HG03103 (cell line): ENCODE results near the gene FKBP8.

Source experiments
- ATAC-seq: cut with Tn5 transposase; IDR thresholded peaks from one replicate; pipeline ENCODE4 v1.9.1; 2021; ENCODE audit warnings: low read depth; ENCODE audit not compliant: unreplicated experiment

Gene FKBP8

DNA sequence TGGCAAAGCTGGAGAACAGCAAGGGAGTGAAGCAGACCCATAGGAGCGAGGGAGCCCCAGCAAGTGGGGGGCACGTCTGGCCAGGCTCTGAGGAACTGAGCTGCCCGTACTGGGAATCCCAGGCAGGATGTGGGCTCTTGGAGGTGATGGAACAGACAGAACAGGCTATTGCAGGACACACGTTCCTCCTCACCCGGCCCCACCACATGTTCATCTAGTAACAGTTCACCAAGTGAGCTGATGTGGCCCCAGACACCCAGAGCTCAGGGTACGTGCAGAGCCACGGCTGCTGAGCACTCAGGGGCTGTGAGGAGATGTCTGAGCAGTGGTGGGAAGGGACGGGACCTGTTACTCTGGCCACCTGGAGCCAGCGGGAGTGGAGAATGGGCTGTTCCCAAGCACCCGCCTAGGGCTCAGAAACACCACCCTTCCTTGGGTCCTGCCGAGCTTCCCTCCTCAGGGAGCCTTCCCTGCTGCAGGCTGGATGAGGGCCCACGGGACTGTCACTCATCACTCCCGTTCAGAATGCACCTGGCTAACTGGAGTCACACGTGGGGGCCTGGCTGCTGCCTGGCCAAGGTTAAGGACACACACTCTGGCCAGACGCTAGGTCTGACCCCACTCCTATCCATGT, 39.9 kb downstream of the FKBP8 start:
- ATAC-seq, result no peak

DNA sequence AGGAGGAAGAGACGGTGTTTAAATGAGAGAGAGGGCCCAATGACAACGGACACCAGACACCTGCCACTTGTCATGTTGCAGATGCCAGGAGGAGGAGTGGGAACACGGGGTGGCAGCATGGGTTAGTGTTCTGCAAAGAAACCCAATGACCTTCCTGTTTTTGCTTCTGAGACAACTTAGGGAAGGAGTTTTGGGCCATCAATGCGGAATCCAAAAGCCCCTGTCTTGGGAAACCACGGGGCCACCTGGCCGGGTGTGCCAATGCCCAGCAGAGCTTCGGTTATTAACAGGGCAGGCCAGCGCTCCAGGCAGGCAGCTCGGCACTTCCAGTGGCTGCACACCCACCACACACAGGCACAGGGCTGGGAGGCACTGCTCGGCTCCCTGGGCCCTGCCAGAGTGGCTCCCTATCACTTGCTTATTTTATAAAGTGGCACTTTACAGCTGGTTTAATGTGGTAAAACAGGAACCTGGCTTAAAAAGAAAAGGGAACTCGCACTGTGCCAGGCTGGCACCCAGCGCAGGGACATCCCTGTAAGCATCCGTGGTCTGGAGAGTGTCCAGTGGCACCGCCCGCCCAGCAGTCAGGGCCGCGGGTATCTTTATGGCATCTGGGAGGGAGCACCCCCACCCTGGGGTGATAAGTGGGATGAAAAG, 40.6 kb downstream of the FKBP8 start:
- ATAC-seq, result no peak

DNA sequence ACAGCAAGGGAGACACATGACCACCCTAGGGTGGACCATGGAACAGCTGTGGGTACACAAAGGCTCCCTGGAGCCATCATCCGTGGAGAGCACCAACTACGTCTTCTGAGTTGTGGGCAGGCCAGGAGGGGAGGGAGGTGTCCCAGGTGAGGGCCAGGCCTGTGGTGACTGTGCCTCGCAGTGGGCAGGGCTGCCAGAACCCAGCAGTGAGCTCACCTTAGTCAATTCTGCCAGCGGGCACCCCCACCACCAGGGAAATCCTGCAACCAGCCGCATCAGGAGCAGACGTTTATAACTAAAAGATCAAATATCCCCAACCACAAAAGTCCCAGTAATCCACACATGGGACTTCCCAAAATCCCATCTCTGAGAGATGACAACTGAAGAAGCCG, 41.1 kb downstream of the FKBP8 start:
- no peak for ATAC-seq

DNA sequence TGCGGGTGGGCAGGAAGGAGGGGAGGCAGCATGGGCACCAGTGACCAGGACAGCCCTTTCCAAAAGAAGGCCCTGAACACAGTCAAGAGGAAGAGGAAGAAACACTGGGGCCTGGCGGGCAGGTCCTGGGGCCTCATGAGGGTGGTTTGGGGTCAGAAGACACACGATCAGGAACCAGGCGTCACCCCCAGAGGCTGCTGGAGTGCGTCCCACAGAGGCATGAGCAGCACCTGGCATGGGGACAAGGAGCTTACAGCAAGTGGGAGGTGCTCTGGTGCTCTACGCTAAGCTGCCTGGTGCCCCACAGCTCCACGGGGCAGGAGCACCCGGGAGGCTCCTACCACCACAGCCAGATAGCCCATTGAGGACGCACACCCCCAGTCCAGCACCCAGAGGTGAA, 41.5 kb downstream of the FKBP8 start:
- no peak for ATAC-seq

DNA sequence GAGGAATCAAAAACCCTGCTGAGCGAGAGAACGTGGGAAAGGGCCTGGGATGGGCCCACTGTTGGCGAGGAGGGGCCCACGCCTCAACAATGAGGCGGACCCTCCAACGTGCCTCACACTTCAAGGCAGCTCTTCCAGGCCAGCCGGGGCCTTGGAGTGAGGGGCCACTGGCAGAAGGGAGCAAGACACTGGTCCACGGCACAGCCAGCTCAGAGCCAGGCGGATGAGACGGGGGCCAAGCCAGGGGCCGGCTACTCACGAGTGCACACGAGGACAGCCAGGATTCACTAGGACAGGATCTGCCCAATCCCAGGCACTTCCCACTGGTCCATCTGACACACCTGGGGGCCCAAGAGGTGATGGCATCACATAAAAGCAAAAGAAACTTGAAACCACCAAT, 42.0 kb downstream of the FKBP8 start:
- ATAC-seq, result no peak

DNA sequence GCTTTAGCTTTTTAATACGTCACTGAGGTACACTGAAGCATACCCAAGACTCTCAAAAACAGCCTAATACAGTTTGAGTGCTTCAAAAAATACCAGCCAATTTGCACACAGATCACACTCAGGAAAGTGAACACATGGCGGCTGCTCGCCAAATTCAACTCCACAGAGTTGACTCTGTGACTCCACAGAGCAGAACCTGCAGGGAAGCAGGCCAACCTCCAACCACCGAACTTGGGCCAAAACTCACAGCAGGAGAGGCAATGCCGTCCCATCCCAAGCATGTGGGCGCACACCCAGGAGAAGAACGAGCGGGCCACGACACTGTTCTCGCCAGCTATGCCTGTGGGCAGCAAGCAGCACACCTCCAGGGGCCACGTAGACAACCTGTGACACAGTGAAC, 42.6 kb downstream of the FKBP8 start:
- ATAC-seq, result no peak

DNA sequence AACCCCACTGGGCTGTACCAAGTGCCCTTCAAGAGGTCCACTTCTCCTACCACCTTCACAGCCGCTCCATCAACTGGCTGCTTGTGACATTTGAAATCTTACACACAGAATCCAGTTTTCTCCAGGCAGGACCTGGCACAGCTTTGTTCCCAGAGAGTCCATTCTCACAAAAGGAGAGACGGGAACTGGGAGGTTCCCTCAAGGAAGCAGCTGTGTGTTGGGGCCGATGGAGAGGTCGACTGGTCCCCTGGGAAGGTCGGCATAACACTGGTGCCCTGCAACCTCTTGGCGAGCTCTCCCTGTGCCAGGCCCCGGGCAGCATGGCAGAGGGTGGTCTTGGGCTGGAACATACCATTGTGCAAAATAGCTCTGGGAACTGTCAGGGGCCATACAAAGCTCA, 43.0 kb downstream of the FKBP8 start:
- no peak for ATAC-seq

DNA sequence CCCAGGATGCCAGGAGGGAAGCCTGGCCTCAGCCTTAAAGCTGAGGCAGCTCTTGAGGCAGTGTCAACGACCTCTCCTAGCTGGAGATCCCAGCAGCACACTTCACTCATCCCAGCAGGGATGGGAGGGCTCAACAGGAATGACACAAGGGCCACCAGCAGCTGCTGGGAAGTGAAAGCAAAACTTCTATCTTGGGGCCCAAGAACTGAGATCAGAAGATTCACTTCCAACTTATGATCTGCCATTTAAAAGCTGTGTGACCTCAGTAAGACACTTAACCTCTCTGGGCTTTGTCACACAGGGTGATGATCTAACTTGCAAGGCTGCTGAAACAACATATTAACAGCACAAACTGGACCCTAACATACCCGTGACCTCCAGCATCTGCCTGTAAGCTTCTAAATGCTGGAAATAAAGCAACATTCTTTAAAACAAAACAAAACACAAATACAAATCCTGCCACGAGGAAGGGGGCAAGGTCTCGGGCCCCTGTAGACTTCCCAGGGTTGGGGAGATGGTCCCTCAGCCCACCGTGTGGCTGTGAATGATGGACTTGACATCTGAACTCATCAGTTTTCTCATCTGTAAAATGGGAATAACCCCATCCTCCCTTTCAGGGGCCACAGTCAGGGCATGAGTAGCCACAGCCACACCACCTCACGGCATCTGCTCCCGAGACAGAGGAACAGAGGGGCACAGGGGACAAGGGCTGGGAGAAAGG, 44.2 kb downstream of the FKBP8 start:
- ATAC-seq, result no peak

DNA sequence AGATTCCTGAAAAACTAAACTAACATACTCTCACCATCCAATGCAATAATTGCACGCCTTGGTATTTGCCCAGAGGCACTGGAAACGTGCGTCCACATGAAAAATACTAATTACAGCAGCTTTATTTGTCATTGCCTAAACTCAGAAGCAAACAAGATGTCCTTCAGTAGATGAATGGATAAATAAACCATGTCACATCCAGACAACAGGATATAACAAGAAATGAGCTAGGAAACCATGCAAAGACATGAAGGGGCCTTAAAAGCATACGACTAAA, 46.5 kb downstream of the FKBP8 start:
- ATAC-seq, result no peak

DNA sequence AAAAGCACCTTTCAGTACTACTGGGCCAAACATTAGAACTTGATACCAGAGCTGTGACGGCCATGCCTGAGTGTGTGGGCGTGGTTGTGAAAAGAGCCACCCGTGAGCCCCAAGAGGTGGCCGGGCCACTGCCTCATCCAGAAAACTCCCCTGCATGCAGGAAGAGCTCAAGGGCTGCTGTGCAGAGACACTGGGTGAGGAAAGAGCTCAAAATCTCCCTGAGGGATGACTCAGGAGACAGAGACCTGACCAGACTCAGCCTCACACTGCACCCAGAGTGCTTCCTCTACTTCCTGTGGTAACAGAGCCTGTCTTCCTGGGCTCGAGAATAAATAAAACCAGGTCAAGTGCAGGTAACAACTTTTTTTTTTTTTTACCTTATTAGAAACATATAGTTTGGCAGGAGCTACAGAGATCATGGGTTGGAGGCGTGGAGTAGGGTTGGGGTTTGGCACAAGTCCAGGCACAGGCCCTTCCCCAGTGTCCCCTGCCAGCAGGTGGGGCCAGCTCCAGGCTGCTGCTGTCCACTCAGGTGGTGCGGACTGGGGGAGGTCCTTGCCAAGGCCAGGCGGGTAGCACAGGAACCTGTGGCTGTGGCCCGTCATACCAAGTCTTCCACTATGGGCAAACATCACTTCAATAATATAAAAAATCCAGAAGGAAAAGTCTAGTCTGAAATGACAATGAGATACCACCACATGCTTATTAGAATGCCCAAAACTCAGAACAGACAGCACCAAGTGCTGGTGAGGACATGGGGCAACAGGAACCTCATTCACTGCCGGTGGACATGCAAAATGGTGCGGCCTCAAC, 47.0 kb downstream of the FKBP8 start:
- no peak for ATAC-seq

DNA sequence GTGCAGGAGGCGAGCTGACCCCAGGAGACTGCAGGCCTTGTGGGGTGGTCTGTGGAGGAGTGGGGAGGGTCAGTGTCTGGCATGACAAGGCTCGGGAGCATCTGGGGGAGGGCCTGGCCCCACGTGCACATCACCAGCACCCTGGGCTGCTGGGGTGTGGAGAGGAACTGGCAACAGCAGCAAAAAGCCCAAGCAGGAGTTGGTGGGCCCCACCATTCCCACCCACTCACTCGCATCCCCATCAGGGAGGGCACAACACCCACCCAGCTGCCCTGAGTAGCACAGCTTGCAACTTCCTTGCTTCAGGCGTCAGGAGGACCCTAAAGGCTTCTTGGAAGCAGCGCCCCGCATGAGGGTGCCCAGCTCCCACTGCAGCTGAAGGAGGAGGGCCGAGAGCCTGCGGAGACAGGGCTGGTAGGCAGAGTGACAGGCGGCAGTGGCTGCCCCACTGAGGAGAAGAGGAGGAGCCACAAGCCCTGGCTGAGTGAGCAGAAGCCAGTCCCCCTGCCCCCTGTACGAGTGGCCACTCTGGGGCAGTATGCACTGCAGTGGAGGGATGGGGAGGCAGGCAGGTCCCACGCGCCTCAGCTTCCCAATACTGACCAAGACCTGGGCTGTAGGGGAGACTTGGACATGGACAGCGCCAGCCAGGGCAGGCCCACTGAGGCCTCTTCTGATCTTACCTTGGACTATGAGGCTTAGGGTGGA, 48.0 kb downstream of the FKBP8 start:
- ATAC-seq, result no peak

DNA sequence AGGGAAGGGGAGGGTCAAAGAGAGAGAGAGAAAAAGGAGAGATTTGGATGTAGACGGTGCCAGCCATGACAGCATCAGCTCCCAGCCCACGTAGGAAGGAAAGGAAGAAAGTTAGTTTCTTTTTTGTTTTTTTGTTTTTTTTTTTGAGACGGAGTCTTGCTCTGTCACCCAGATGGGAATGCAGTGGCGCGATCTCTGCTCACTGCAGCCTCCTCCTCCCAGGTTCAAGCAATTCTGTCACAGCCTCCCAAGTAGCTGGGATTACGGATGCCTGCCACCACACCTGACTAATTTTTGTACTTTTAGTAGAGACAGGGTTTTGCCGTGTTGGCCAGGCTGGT, 49.1 kb downstream of the FKBP8 start:
- ATAC-seq, result no peak

DNA sequence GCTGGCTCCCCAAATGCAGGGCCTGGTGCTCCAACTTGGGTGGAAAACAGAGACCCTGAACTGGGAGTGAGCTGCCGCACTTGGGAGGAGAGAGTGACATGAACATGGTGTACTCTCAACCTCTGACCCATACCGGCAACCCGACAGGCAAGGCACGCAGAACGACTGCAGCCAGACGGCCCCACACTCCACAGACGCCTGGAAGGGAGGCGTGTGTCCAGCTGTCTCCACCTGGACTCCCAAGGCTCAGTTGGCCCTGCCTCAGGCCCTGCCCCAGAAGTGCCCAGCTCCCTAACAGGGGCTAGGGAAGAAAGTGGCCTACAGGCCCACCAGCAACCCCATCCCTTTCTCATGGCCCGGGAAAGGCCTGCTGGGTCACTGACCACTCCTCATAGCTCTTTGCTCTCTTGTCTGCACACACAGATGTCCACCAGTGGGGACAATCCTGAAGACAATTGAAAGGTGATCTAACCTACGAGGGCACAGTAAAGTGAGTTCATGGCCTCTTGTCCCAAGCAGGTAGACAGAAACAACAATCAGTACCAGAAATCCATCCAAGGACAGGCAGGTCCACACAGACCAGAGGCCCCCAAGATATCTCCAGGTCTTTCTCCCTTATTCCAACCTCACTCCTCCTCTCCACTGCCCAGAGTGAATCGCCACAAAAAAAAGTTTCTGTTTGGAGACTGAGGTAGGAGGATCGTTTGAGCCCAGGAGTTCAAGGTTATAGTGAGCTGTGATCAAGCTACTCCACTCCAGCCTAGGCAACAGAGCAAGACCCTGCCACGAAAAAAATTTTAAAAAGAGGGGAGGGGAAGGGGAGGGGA, 49.7 kb downstream of the FKBP8 start:
- ATAC-seq, result no peak

DNA sequence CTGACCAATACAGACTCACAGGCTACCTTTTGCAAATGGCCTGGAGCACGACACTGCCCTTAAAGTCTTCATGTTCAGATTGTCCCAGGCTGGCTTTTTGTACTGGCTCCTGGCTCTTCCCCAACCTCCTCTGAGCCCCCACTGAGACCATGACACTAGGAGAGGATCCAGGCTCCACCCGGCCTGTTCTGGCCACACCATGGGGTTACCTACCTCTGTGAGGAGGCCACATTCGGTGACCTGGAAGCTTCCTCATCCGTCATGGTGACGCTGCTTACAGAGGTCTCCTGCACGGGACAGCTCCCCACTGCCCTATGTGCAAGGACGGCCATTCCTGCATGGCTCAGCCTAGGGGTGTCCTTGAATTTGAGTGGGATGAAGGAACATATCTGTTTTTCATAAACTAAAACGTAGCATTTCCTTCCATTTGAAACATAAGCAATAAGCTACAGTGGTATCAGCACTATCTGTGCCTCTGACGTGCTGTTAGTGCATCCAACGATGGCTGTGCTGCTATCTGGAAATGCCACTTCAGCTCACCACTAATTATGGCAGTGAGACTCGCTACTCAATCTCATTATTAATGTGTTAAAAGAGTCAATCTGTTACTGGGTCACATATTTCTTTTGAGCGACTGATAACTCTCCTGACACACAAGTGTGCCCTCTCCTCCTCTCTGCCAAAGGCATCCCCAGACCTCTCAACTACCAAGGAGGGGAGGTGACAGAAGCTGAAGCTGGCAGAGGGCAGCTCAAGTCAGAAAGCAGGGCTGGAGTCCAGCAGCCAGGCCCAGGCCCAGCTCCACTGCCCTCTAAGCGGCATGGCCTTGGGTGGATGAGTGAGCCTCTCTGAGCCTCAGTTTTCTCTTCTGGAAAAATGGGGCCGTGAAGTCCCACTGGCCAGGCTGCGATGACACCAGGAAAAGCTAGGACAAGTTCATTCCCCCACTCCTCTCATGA, 51.1 kb downstream of the FKBP8 start:
- no peak for ATAC-seq

DNA sequence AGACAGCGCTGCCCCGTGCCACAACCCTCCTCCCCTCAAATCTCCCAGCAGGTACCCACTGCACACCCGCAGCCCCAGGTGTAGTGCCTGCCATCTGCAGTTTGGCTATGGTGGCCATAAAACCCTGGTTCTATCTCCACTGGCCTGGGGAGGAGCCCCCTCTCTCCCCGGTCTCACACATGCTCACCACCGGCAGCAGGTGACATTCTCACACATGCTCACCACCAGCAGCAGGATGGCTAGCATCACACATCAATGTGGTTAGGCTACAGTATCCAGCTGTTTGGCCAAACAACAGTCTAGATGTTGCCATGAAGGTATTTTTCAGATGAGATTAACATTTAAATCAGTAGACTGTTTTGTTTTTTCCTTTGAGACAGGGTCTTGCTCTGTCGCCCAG, 52.6 kb downstream of the FKBP8 start:
- no peak for ATAC-seq

DNA sequence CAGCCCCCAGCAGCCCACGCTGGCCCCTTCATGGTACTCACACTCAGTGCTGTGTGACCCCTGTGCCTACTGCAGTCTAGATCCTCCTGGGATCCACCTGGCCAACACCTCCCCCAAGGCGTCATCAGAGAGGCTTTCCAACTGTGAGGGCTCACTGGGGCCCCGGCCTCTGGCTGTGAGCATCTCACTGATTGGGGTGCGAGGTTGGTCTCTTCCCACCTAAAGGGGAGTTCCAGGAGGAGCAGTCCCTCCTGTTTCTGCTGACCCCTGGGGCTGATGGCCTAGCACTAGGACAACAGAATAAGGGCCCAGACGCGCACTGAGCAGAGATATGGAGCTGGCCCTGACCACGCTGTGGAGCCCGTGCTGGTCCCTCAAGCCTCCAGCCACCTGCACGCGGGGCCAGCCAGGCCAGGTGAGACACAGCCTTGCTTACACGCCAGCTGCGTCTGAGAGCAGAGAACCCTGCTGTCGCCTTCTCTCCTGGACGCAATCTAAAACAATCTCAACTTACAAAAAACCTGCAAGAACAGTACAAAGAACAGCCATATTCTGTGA, 53.7 kb downstream of the FKBP8 start:
- no peak for ATAC-seq

DNA sequence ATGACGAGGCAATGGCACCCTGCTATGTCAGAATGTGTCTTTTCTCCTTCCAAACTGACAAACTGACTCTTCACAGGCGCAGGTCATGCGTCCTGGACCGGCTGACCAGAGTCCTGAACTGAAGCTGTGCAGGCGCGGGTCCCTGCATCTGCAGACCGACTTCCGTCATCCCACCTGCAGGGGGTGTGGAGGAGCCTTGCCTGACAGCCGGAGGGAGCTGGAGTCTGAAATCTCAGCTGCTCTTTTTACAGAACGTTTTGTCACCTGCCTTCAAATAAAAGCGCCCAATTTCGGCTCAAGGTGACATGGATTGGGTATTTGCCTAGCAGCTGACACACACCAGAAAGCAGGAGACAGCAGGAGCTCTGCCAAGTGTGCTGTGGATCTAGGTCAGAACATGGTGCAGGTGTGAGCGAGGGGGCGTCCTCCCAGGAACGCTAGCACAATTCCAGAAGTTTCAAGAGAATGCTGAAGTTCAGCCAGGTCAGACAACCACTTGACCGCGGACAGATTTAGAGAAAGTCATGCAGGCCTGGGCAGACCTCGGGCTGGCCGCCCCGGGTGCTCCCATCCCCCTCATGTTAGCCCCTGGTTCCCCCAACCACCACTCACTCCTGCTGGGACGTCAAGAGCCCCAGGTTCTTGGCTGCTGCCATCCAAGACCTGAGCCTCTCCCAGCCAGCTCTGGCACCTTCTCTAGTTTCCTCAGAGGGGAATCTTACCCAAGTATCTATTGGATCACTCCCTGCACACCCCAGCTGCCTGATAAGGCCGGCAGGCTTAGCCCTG, 54.3 kb downstream of the FKBP8 start:
- ATAC-seq, result no peak

DNA sequence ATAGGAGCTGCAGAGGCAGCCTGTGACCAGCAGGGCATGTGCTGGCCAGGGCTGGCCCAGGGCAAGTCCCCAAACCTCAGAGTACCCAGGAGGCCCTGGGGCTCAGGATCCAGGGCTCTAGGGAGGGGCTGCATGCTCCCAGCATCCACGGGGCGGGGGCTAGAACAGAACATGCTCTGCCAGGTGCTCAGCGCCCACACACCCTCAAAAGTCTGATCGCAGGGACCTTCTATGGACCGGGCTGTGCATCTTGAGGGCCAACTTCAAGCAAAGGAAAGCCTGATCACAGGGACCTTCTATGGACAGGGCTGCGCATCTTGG, 55.0 kb downstream of the FKBP8 start:
- ATAC-seq, result no peak
